ENCODE measurements around the gene YRDC.

Gene YRDC

GRCh38 chr1:37808369-37809319 lies 636 bp upstream of the YRDC start:
- TF ChIP-seq, protein P1, sequence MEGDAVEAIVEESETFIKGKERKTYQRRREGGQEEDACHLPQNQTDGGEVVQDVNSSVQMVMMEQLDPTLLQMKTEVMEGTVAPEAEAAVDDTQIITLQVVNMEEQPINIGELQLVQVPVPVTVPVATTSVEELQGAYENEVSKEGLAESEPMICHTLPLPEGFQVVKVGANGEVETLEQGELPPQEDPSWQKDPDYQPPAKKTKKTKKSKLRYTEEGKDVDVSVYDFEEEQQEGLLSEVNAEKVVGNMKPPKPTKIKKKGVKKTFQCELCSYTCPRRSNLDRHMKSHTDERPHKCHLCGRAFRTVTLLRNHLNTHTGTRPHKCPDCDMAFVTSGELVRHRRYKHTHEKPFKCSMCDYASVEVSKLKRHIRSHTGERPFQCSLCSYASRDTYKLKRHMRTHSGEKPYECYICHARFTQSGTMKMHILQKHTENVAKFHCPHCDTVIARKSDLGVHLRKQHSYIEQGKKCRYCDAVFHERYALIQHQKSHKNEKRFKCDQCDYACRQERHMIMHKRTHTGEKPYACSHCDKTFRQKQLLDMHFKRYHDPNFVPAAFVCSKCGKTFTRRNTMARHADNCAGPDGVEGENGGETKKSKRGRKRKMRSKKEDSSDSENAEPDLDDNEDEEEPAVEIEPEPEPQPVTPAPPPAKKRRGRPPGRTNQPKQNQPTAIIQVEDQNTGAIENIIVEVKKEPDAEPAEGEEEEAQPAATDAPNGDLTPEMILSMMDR (IDR thresholded peaks at IDR 0.05; ENCODE audit: low read depth, low read length), result no peak
- peak overlapping the region; percentile 85 for H3K4me3 ChIP-seq (ENCODE audit: low read depth, low read length)

DNA sequence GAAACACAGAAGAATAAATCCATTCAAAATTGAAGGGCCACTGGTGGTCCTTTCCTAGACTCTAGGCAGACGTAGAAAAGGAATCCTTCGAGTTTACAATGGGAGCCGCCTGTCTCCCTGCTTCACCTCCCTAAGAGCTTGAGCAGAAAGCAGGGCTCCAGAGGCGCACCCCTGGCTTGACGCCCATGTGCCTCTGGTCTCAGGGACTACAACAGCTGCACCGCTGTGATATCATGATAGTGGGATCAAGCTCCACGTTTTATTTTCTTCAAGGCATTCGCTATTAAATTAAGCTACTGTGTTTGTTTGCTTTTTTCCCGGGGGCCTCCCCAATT lies 821 bp downstream of the YRDC start:
- H3K4me3 ChIP-seq (ENCODE audit: low read depth, low read length), result peak overlapping the region; percentile 85
- TF ChIP-seq, protein P1 (IDR thresholded peaks at IDR 0.05; ENCODE audit: low read depth, low read length), result no peak

- TF ChIP-seq, protein P1 (IDR thresholded peaks at IDR 0.05; ENCODE audit: low read depth, low read length), result no peak
- no peak overlapping the region for H3K4me3 ChIP-seq (ENCODE audit: low read depth, low read length)
Measured at GRCh38 chr1:37802439-37802838, 5.6 kb downstream of the YRDC start.

- no peak overlapping the region for H3K4me3 ChIP-seq (ENCODE audit: low read depth, low read length)
- TF ChIP-seq, protein P1 (IDR thresholded peaks at IDR 0.05; ENCODE audit: low read depth, low read length), result no peak
Measured at GRCh38 chr1:37797750-37798345, 10.2 kb downstream of the YRDC start.

GRCh38 chr1:37795340-37796125 lies 12.5 kb downstream of the YRDC start:
- H3K4me3 ChIP-seq (ENCODE audit: low read depth, low read length), result no peak overlapping the region
- TF ChIP-seq, protein P1 (IDR thresholded peaks at IDR 0.05; ENCODE audit: low read depth, low read length), result no peak

DNA sequence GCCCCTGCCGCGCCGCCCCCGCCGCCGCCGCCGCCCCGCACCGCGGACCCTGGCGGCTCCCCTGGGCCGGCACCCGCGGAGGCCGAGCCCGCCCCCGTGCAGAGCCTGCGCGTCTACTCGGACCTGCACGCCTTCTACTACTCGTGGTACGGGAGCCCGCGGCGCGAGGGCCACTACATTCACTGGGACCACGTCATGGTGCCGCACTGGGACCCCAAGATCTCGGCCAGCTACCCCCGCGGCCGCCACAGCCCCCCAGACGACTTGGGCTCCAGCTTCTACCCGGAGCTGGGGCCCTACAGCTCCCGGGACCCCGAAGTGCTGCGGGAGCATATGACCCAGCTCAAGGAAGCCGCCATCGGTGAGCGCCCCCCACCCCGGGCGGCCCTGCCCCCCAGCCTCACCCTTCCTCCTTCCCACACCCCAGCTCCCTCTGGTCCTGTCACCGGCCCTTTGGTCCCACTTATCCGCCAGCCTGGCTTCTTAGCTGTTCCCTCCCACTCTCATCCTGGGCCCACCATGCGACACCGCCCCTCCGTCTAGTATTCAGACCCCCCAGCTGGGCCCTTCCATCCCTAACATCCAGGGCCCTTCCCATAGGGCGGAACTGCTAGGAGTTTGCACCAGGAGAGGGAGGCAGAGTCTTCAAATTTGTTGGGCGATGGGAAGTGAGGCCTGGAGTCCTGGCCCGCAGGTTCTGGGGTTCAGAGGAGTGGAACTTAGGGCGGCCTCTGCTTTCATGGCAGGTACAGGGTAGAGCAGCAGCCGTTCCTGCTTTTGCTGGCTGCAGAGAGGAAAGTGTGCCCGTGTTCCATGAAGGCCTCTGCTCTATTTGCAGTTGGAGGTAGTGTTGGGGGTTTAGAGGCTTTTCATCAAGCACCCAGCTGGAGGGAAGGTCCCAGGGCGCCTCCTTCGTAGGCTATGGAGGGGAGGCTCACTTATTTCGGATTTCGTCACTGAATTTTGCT lies 13.4 kb downstream of the YRDC start:
- no peak overlapping the region for H3K4me3 ChIP-seq (ENCODE audit: low read depth, low read length)
- TF ChIP-seq, protein P1 (IDR thresholded peaks at IDR 0.05; ENCODE audit: low read depth, low read length), result no peak

All from WI38 (cell line).